ENCODE measurements around the gene TBCCD1. TPM values are rescaled to one million over a fixed set of nuclear protein-coding genes. Genes with fewer than 3 reads are reported as not detected.

Gene TBCCD1
- polyA plus RNA-seq, 1 donor (not counting 4 experiments of a cell fraction or from before 2014, with no cell fraction given): 15.8 TPM

DNA sequence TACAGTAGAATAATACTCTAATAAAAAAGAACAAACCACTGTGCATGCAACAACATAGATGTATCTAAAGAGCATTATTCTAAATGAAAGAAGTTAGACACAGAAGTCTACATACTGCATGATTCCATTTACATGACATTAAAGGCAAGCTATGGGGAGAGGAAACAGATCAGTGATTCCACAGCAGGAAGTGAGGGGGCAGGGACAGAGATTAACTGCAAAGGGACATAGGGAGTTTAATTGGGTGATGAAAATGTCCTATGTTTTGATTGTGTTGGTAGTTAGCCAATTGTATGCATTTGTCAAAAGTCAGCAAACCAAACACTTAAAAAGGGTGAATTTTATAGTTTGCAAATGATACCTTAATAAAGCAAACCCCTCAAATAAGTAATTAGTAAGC, 36.7 kb downstream of the TBCCD1 start:
- FAIRE-seq: no peak
- dilution Hi-C loops (cut with MboI; ENCODE audit: extremely low pct_ligation_motif_present, low sequenced_read_pairs): no loop called here
- Histone ChIP-seq H3K36me3 (ENCODE audit: control insufficient read depth in 2 of 2, extremely low read depth in 1 of 2, insufficient read depth in 2 of 2, low read length in 2 of 2) (no peaks in the 10 kb centered on the region), H2AFZ (ENCODE audit: control insufficient read depth, low read length) (no peak overlapping the region), H3K27ac (ENCODE audit: control insufficient read depth, insufficient read depth, low read length) (no peak overlapping the region), H3K4me1 (ENCODE audit: control insufficient read depth, extremely low read depth, insufficient read depth, low read length) (no peaks in the 10 kb centered on the region), H3K27me3 (ENCODE audit: control insufficient read depth, extremely low read depth, insufficient read depth, low read length) (no peaks in the 10 kb centered on the region), H3K9ac (ENCODE audit: control insufficient read depth, extremely low read depth, insufficient read depth, low read length) (no peak overlapping the region), H3K4me3 (ENCODE audit: control insufficient read depth in 2 of 3, extremely low read depth in 1 of 3, insufficient read depth in 2 of 3, low read depth in 1 of 3, low read length in 3 of 3) (no peak overlapping the region), H3K9me1 (ENCODE audit: control insufficient read depth, extremely low read depth, insufficient read depth, low read length) (no peaks in the 10 kb centered on the region), H3K9me3 (ENCODE audit: control insufficient read depth, low read depth, low read length) (no peaks in the 10 kb centered on the region), H3K4me2 (ENCODE audit: control insufficient read depth, extremely low read depth, insufficient read depth, low read depth, low read length) (no peak overlapping the region), H4K20me1 (ENCODE audit: control insufficient read depth, extremely low read depth, insufficient read depth, low read length) (no peaks in the 10 kb centered on the region), H3K79me2 (ENCODE audit: control insufficient read depth, insufficient read depth, low read length) (no peaks in the 10 kb centered on the region)
- no peak for DNase-seq (ENCODE audit: low read depth, low spot score)
- TF ChIP-seq EZH2 (IDR thresholded peaks at IDR 0.05; ENCODE audit: low read length): no peak
- TF ChIP-seq, protein P1, sequence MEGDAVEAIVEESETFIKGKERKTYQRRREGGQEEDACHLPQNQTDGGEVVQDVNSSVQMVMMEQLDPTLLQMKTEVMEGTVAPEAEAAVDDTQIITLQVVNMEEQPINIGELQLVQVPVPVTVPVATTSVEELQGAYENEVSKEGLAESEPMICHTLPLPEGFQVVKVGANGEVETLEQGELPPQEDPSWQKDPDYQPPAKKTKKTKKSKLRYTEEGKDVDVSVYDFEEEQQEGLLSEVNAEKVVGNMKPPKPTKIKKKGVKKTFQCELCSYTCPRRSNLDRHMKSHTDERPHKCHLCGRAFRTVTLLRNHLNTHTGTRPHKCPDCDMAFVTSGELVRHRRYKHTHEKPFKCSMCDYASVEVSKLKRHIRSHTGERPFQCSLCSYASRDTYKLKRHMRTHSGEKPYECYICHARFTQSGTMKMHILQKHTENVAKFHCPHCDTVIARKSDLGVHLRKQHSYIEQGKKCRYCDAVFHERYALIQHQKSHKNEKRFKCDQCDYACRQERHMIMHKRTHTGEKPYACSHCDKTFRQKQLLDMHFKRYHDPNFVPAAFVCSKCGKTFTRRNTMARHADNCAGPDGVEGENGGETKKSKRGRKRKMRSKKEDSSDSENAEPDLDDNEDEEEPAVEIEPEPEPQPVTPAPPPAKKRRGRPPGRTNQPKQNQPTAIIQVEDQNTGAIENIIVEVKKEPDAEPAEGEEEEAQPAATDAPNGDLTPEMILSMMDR (optimal IDR thresholded peaks at IDR 0.05 in 1 of 3, IDR thresholded peaks at IDR 0.05 in 1 of 3, conservative IDR thresholded peaks at IDR 0.05 in 1 of 3; ENCODE audit: extremely low read depth in 1 of 3, insufficient read depth in 2 of 3, low read length in 3 of 3): no peak

DNA sequence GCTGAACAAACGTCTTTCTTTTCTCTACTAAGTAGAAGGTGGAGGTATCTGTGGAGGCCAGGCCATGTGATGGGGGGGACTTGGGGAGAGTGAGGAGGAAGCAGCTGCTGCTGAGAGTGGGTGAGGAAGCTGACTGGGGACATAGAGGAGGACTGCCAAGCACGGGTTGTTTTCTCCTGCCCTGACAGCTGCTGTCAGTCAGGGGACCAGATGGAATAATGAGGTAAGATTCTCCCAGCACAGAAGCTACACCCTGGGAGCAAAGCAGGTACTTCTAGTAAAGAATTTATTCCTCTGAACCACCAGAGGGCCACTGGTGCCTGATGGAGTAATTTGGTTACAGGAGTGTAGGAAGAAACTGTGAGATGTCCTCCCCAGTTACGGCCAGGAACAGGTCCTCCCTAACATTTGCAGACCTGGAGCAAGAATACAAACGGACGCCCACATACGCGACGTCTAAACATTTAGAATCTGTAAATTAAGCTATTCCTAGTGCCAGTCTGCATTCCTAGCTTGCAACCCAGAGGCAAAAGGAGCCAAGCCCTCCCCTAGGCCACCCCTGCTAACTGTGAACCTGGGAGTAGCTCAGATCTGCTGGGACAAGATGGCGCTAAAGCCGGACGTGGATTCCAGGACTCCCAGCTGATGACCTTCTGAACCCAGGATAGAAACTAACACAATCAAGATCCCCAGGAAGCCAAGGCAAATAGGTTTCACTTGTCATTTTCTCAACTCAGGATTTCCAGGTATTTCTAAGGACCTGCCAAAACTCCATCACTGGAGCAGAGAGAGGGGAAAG, 37.7 kb downstream of the TBCCD1 start:
- Histone ChIP-seq H3K9ac (ENCODE audit: control insufficient read depth, extremely low read depth, insufficient read depth, low read length) (no peak overlapping the region), H3K9me1 (ENCODE audit: control insufficient read depth, extremely low read depth, insufficient read depth, low read length) (no peaks in the 10 kb centered on the region), H4K20me1 (ENCODE audit: control insufficient read depth, extremely low read depth, insufficient read depth, low read length) (no peaks in the 10 kb centered on the region), H3K27me3 (ENCODE audit: control insufficient read depth, extremely low read depth, insufficient read depth, low read length) (no peaks in the 10 kb centered on the region), H3K4me1 (ENCODE audit: control insufficient read depth, extremely low read depth, insufficient read depth, low read length) (no peaks in the 10 kb centered on the region), H3K4me2 (ENCODE audit: control insufficient read depth, extremely low read depth, insufficient read depth, low read depth, low read length) (no peak overlapping the region), H3K9me3 (ENCODE audit: control insufficient read depth, low read depth, low read length) (no peaks in the 10 kb centered on the region), H3K79me2 (ENCODE audit: control insufficient read depth, insufficient read depth, low read length) (no peaks in the 10 kb centered on the region), H3K36me3 (ENCODE audit: control insufficient read depth in 2 of 2, extremely low read depth in 1 of 2, insufficient read depth in 2 of 2, low read length in 2 of 2) (no peaks in the 10 kb centered on the region), H2AFZ (ENCODE audit: control insufficient read depth, low read length) (no peak overlapping the region), H3K27ac (ENCODE audit: control insufficient read depth, insufficient read depth, low read length) (no peak overlapping the region), H3K4me3 (ENCODE audit: control insufficient read depth in 2 of 3, extremely low read depth in 1 of 3, insufficient read depth in 2 of 3, low read depth in 1 of 3, low read length in 3 of 3) (no peak overlapping the region)
- dilution Hi-C loops (cut with MboI; ENCODE audit: extremely low pct_ligation_motif_present, low sequenced_read_pairs): no loop called here
- TF ChIP-seq, protein P1 (optimal IDR thresholded peaks at IDR 0.05 in 1 of 3, IDR thresholded peaks at IDR 0.05 in 1 of 3, conservative IDR thresholded peaks at IDR 0.05 in 1 of 3; ENCODE audit: extremely low read depth in 1 of 3, insufficient read depth in 2 of 3, low read length in 3 of 3): no peak
- no peak for TF ChIP-seq EZH2 (IDR thresholded peaks at IDR 0.05; ENCODE audit: low read length)
- FAIRE-seq (no peak), DNase-seq (ENCODE audit: low read depth, low spot score) (no peak)
